Tibial artery (tissue), 4 donors: ENCODE data around the gene NDUFB11.

Experiments used
- DNase-seq, 2 donors: peaks; one replicate each; pipeline ENCODE4 v3.0.0-alpha.2; 2019
- H3K27ac ChIP-seq, 2 donors: fragments of 200-600 bp; sonication (generic) in 1 of 2; 1 replicate in 1 of 2; 2 replicates in 1 of 2; pipeline ENCODE4 v1.5.1; 2018 to 2019; ENCODE audit warnings: mild to moderate bottlenecking in 1 of 2
- H3K27me3 ChIP-seq, 2 donors: fragments of 200-600 bp; sonication (generic) in 1 of 2; one replicate each; pipeline versions ENCODE4 v1.5.1 to v1.6.0; 2016 to 2019
- H3K36me3 ChIP-seq, 3 donors: fragments of 200-600 bp; sonication (generic) in 2 of 3; one replicate each; pipeline ENCODE4 v1.5.1; 2016 to 2019; ENCODE audit warnings: mild to moderate bottlenecking in 2 of 3
- H3K4me1 ChIP-seq, 4 donors: fragments of 200-600 bp; sonication (generic) in 2 of 4; 1 replicate in 3 of 4; 2 replicates in 1 of 4; pipeline ENCODE4 v1.5.1; 2016 to 2019
- H3K4me3 ChIP-seq, 2 donors: fragments of 200-600 bp; sonication (generic) in 1 of 2; 1 replicate in 1 of 2; 2 replicates in 1 of 2; pipeline ENCODE4 v1.5.1; 2018 to 2019; ENCODE audit warnings: mild to moderate bottlenecking in 2 of 2
- H3K9me3 ChIP-seq, 3 donors: fragments of 200-600 bp; sonication (generic) in 1 of 3; one replicate each; pipeline ENCODE4 v1.5.1; 2016 to 2019
- intact Hi-C: fragments of 100-400 bp; cut with DNase I; formaldehyde crosslinking; loops from one replicate; pipeline ENCODE4 v1.15.0; 2023; ENCODE audit warnings: low total_unique reads
- TF ChIP-seq, protein P1 (sequence below), 2 experiments: fragments of 200-600 bp in 1 of 2; fragments of 450-650 bp in 1 of 2; IDR thresholded peaks; one replicate each; pipeline ENCODE4 v1.5.1; 2017 to 2019; ENCODE audit warnings: antibody characterized with exemption in 2 of 2, mild to moderate bottlenecking in 1 of 2, moderate library complexity in 1 of 2

NDUFB11 gene

DNA sequence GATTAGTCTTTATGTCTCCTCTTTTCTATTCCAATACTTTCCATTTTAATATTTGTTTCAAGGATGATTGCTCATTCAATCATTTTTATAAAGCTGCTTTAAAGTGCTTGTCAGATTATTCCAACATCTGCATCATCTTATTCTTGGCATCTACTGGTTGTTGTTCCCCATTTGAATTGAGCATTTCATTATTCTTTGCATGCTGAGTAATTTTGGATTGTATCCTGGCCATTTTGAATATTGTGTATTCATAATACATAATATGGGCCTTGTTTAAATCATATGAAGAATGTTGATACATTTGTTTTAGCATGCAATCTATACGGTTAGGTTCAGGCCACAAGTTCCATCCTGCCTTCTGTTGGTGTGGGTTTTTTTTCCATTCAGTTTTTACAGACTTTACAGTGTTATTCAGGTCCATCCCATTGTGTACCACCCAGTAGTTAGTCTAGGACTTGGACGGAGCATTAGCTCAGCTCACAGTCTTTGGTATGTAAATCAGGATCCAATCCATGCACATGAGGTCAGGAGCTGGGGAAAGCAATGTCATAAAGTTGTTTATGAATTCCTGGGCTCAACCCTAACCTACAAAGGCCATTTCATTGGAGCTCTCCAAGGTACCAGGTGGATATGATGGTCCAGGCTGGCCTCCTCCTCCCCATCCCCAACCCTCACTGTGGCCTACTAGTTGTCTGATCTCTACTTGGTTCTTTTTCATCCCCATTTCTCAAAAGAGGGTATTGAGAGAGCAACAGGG is 46.0 kb downstream of the NDUFB11 start:
- H3K36me3 ChIP-seq, result no peaks in the 10 kb centered on the region
- intact Hi-C loops, result no loop called here
- DNase-seq, result no peak
- H3K9me3 ChIP-seq, result no peaks in the 10 kb centered on the region
- H3K4me3 ChIP-seq, result no peak overlapping the region
- no peak overlapping the region for H3K27ac ChIP-seq
- TF ChIP-seq, protein P1, sequence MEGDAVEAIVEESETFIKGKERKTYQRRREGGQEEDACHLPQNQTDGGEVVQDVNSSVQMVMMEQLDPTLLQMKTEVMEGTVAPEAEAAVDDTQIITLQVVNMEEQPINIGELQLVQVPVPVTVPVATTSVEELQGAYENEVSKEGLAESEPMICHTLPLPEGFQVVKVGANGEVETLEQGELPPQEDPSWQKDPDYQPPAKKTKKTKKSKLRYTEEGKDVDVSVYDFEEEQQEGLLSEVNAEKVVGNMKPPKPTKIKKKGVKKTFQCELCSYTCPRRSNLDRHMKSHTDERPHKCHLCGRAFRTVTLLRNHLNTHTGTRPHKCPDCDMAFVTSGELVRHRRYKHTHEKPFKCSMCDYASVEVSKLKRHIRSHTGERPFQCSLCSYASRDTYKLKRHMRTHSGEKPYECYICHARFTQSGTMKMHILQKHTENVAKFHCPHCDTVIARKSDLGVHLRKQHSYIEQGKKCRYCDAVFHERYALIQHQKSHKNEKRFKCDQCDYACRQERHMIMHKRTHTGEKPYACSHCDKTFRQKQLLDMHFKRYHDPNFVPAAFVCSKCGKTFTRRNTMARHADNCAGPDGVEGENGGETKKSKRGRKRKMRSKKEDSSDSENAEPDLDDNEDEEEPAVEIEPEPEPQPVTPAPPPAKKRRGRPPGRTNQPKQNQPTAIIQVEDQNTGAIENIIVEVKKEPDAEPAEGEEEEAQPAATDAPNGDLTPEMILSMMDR (IDR thresholded peaks at IDR 0.05), result no peak
- no peaks in the 10 kb centered on the region for H3K4me1 ChIP-seq
- no peaks in the 10 kb centered on the region for H3K27me3 ChIP-seq

DNA sequence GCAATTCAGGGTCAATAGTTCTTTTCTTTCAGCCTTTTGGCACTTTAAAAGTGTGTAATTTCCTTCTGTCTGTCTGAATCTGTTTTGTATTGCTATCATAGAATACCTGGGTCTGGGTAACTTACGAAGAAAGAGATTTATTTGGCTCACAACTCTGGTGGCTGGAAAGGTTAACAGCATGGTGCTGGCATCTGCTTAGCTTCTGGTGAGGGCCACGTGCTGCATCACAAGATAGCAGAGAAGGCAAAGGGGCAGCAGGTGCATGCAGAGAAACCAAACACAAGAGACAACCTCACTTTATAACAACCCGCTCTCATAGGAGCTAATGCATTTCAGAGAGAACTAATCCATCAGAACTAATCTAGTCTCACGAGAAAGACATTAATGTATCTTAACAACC is 47.5 kb downstream of the NDUFB11 start:
- TF ChIP-seq, protein P1 (IDR thresholded peaks at IDR 0.05), result no peak
- Histone ChIP-seq H3K36me3 (no peaks in the 10 kb centered on the region), H3K9me3 (no peaks in the 10 kb centered on the region), H3K4me3 (no peak overlapping the region), H3K4me1 (no peaks in the 10 kb centered on the region), H3K27ac (no peak overlapping the region), H3K27me3 (no peaks in the 10 kb centered on the region)
- intact Hi-C loops, result no loop called here
- no peak for DNase-seq

DNA sequence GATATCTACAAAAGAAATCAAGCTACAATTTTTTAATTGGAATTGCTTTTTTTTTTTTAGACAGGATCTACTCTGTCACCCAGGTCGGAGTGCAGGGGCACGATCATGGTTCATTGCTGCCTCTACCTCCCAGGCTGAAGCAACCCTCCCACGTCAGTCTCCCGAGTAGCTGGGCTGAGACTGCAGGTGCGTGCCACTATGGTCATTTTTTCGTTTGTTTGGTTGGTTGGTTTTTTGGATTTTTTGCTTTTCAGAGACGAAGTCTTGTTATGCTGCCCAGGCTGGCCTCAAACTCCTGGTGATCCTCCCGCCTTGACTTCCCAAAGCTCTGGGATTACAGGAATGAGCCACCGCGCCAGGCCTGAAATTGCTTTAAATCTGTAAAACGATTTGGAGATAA is 50.6 kb downstream of the NDUFB11 start:
- no peaks in the 10 kb centered on the region for H3K9me3 ChIP-seq
- no peak overlapping the region for H3K4me3 ChIP-seq
- no peaks in the 10 kb centered on the region for H3K4me1 ChIP-seq
- H3K36me3 ChIP-seq, result no peaks in the 10 kb centered on the region
- intact Hi-C loops, result loop anchor here (5.0 kb wide), 1 partner anchor 337 kb away; the partner anchor contains the start of gene SLC9A7
- TF ChIP-seq, protein P1 (IDR thresholded peaks at IDR 0.05), result no peak
- no peak for DNase-seq
- H3K27me3 ChIP-seq, result no peaks in the 10 kb centered on the region
- no peak overlapping the region for H3K27ac ChIP-seq

DNA sequence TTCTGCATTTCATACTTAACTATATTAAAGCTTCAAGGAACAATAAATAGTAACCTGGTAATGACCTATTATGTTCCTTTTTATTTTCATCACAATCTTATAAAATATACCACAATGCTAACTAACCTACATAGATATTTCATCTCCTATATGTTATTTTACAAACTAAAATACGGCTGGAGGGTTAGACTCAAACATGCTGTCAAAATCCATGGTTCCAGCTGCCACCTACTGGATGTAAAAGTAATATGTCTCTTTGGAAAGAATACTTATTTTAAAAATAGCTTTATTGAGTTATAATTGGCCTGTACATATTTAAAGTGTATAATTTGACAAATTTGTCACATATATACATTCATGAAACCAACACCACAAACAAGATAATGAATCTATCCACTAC is 51.3 kb downstream of the NDUFB11 start:
- H3K4me1 ChIP-seq, result no peaks in the 10 kb centered on the region
- no peaks in the 10 kb centered on the region for H3K36me3 ChIP-seq
- no peak for DNase-seq
- intact Hi-C loops, result loop anchor here (5.0 kb wide), 1 partner anchor 336 kb away; the partner anchor contains the start of gene SLC9A7
- TF ChIP-seq, protein P1 (IDR thresholded peaks at IDR 0.05), result peak; percentile 31 to 41
- H3K4me3 ChIP-seq, result no peak overlapping the region
- H3K27ac ChIP-seq, result no peak overlapping the region
- no peaks in the 10 kb centered on the region for H3K27me3 ChIP-seq
- no peaks in the 10 kb centered on the region for H3K9me3 ChIP-seq
